ENCODE measurements around the gene LEUTX. TPM values are rescaled to one million over a fixed set of nuclear protein-coding genes. Genes with fewer than 3 reads are reported as not detected.

Gene LEUTX, protein sequence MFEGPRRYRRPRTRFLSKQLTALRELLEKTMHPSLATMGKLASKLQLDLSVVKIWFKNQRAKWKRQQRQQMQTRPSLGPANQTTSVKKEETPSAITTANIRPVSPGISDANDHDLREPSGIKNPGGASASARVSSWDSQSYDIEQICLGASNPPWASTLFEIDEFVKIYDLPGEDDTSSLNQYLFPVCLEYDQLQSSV
- total RNA-seq (2021), result not detected in 2 replicates
- long read RNA-seq, result 0 reads

DNA sequence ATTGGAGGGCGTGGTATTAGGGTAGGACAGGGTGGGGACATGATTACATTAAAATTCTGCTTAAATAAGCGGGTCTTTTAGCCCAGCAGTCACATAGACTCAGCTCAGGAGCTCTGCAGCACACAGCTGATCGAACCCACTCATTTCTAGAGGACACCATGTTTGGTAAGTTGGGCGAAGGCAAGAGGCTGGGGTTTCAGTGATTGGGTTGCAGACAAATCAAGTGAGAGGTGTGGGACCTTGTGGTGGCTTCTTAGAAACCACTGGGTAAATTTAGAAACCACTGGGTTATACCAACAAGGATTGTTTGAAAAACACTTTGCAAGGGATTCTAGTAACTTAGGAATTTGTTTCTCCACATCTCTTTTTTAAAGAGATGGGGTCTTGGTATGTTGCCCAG is at the start of gene LEUTX:
TSS of gene LEUTX (plus strand) at position 92 of the 400 bp plus-strand sequence. CDS start at position 159, 67 bp downstream.
- no peak within 1 kb of the TSS for H3K18ac ChIP-seq (ENCODE audit: insufficient read length, low read depth, low read length)
- H3K4me1 ChIP-seq (ENCODE audit: insufficient read depth, low read length), result no peaks in the 10 kb centered on the region
- H2BK12ac ChIP-seq (ENCODE audit: insufficient read length, low read depth, low read length), result no peak within 1 kb of the TSS
- DNase-seq, result no peak
- no peak within 1 kb of the TSS for H3K9ac ChIP-seq (ENCODE audit: extremely low read depth, insufficient read length, low read length)
- no peak within 1 kb of the TSS for H2BK120ac ChIP-seq (ENCODE audit: low read depth, low read length, poor library complexity, severe bottlenecking)
- no peaks in the 10 kb centered on the region for H3K9me3 ChIP-seq (ENCODE audit: control insufficient read depth, low read depth, low read length)
- no peak within 1 kb of the TSS for H2AFZ ChIP-seq (ENCODE audit: low read length)
- no peak within 1 kb of the TSS for H4K8ac ChIP-seq (replicated peaks; ENCODE audit: insufficient read length, low read depth, low read length)
- Mint-ChIP-seq H3K9me3 (no peaks in the 10 kb centered on the region), H3K27me3 (ENCODE audit: low read depth) (peaks cover 2% of the 10 kb centered on the region; the same call in 1 of the 2 replicates), H3K36me3 (ENCODE audit: insufficient read depth in 1 of 3, low read depth in 3 of 3) (no peaks in the 10 kb centered on the region), H3K4me1 (peaks cover 3 to 5% of the 10 kb centered on the region in 2 experiments; a peak in 3 of 4 replicates), H3K27ac (no peak within 1 kb of the TSS), H3K4me3 (no peak within 1 kb of the TSS)
- H3K14ac ChIP-seq (ENCODE audit: insufficient read depth, low read length), result no peak within 1 kb of the TSS
- H3K23me2 ChIP-seq (ENCODE audit: insufficient read length, low read depth, low read length, poor library complexity, severe bottlenecking), result no peaks in the 10 kb centered on the region
- no peak within 1 kb of the TSS for H4K5ac ChIP-seq (ENCODE audit: insufficient read length, low read depth, low read length)
- no peak within 1 kb of the TSS for H2BK20ac ChIP-seq (ENCODE audit: low read depth, low read length, poor library complexity, severe bottlenecking)
- no peaks in the 10 kb centered on the region for H4K20me1 ChIP-seq (ENCODE audit: control insufficient read depth, insufficient read depth, insufficient read length)
- no peak within 1 kb of the TSS for H3T11ph ChIP-seq (ENCODE audit: low read length)
- no peak within 1 kb of the TSS for H3K4me2 ChIP-seq (ENCODE audit: insufficient read depth, insufficient read length, low read length)
- no peaks in the 10 kb centered on the region for H3K27me3 ChIP-seq (ENCODE audit: insufficient read depth, low read length)
- H2BK5ac ChIP-seq (ENCODE audit: insufficient read length, low read length), result no peak within 1 kb of the TSS
- no peak within 1 kb of the TSS for H3K4ac ChIP-seq (ENCODE audit: low read depth, low read length)
- whole genome bisulfite sequencing (ENCODE audit: extremely low coverage, insufficient read length, low lambda C conversion rate), result no CpG with 5 or more reads among the region's 4 CpGs
- H4K91ac ChIP-seq (ENCODE audit: insufficient read length, low read depth, low read length), result no peak within 1 kb of the TSS
- TF ChIP-seq, protein P1, sequence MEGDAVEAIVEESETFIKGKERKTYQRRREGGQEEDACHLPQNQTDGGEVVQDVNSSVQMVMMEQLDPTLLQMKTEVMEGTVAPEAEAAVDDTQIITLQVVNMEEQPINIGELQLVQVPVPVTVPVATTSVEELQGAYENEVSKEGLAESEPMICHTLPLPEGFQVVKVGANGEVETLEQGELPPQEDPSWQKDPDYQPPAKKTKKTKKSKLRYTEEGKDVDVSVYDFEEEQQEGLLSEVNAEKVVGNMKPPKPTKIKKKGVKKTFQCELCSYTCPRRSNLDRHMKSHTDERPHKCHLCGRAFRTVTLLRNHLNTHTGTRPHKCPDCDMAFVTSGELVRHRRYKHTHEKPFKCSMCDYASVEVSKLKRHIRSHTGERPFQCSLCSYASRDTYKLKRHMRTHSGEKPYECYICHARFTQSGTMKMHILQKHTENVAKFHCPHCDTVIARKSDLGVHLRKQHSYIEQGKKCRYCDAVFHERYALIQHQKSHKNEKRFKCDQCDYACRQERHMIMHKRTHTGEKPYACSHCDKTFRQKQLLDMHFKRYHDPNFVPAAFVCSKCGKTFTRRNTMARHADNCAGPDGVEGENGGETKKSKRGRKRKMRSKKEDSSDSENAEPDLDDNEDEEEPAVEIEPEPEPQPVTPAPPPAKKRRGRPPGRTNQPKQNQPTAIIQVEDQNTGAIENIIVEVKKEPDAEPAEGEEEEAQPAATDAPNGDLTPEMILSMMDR (conservative IDR thresholded peaks at IDR 0.05), result no peak
- no peaks in the 10 kb centered on the region for H3K79me2 ChIP-seq (ENCODE audit: insufficient read depth, low read length)
- no peak within 1 kb of the TSS for H3K23ac ChIP-seq (ENCODE audit: insufficient read length, low read depth, low read length)
- no peak within 1 kb of the TSS for H2AK5ac ChIP-seq (ENCODE audit: insufficient read length, low read length)
- no peak within 1 kb of the TSS for H3K27ac ChIP-seq (ENCODE audit: insufficient read length, low read depth, low read length)
- no peaks in the 10 kb centered on the region for H3K79me1 ChIP-seq (ENCODE audit: insufficient read depth, low read depth, low read length, poor library complexity, severe bottlenecking)
- H3K56ac ChIP-seq (ENCODE audit: insufficient read length, low read depth, low read length), result no peak within 1 kb of the TSS
- no peak within 1 kb of the TSS for H2BK15ac ChIP-seq (ENCODE audit: low read depth, low read length)

Measured in H9 (cell line).